ENCODE data around the gene RNPEPL1. TPM values are rescaled to one million over a fixed set of nuclear protein-coding genes. Genes with fewer than 3 reads are reported as not detected.
A peak's percentile ranks its signal among the peaks of the same experiment; 100 is the strongest.

The RNPEPL1 gene
- total RNA-seq, 4 donors from 2014 or later, result 85.0 to 175 (median 154) TPM

GRCh38 chr2:240605867-240606743 is 37.8 kb downstream of the RNPEPL1 start:
- Histone ChIP-seq H3K9me3 (no peaks in the 10 kb centered on the region), H3K4me3 (peak overlapping the region in 3 of 4 donors; percentile 26 to 66 (median 63)), H3K36me3 (peaks cover 0 to 7% (median 0%) of the 10 kb centered on the region in 3 donors), H3K4me1 (peaks cover 0 to 19% (median 4%) of the 10 kb centered on the region in 4 donors), H3K27me3 (no peaks in the 10 kb centered on the region), H3K27ac (peak overlapping the region in 3 of 4 donors; percentile 75 to 93 (median 91))
- TF ChIP-seq POLR2A (IDR thresholded peaks at IDR 0.05), result no peak
- TF ChIP-seq, protein P1, sequence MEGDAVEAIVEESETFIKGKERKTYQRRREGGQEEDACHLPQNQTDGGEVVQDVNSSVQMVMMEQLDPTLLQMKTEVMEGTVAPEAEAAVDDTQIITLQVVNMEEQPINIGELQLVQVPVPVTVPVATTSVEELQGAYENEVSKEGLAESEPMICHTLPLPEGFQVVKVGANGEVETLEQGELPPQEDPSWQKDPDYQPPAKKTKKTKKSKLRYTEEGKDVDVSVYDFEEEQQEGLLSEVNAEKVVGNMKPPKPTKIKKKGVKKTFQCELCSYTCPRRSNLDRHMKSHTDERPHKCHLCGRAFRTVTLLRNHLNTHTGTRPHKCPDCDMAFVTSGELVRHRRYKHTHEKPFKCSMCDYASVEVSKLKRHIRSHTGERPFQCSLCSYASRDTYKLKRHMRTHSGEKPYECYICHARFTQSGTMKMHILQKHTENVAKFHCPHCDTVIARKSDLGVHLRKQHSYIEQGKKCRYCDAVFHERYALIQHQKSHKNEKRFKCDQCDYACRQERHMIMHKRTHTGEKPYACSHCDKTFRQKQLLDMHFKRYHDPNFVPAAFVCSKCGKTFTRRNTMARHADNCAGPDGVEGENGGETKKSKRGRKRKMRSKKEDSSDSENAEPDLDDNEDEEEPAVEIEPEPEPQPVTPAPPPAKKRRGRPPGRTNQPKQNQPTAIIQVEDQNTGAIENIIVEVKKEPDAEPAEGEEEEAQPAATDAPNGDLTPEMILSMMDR (IDR thresholded peaks at IDR 0.05), result no peak
- peak in 2 of 3 donors; percentile 46 to 52 for DNase-seq

- peak in 2 of 3 donors; percentile 22 to 63 for DNase-seq
- no peaks in the 10 kb centered on the region for H3K9me3 ChIP-seq
- peaks cover 0 to 8% (median 0%) of the 10 kb centered on the region in 4 donors for H3K4me1 ChIP-seq
- H3K4me3 ChIP-seq, result no peak overlapping the region
- no peak overlapping the region for H3K27ac ChIP-seq
- peaks cover 0 to 29% (median 0%) of the 10 kb centered on the region in 3 donors for H3K36me3 ChIP-seq
- no peak for TF ChIP-seq POLR2A (IDR thresholded peaks at IDR 0.05)
- TF ChIP-seq, protein P1 (IDR thresholded peaks at IDR 0.05), result no peak
- no peaks in the 10 kb centered on the region for H3K27me3 ChIP-seq
These were observed 43.4 kb downstream of the RNPEPL1 start for GRCh38 chr2:240611601-240612210.

- no peaks in the 10 kb centered on the region for H3K27me3 ChIP-seq
- no peak overlapping the region for H3K27ac ChIP-seq
- no peak for DNase-seq
- H3K36me3 ChIP-seq, result peaks cover 0 to 37% (median 0%) of the 10 kb centered on the region in 3 donors
- H3K4me1 ChIP-seq, result peaks cover 0 to 8% (median 0%) of the 10 kb centered on the region in 4 donors
- H3K9me3 ChIP-seq, result no peaks in the 10 kb centered on the region
- no peak overlapping the region for H3K4me3 ChIP-seq
- TF ChIP-seq, protein P1 (IDR thresholded peaks at IDR 0.05), result no peak
- TF ChIP-seq POLR2A (IDR thresholded peaks at IDR 0.05), result no peak
These were observed 45.5 kb downstream of the RNPEPL1 start for GRCh38 chr2:240613781-240614180.

- Histone ChIP-seq H3K9me3 (no peaks in the 10 kb centered on the region), H3K27me3 (no peaks in the 10 kb centered on the region), H3K36me3 (peaks cover 0 to 43% (median 0%) of the 10 kb centered on the region in 3 donors), H3K4me3 (no peak overlapping the region), H3K4me1 (peaks cover 0 to 8% (median 0%) of the 10 kb centered on the region in 4 donors), H3K27ac (no peak overlapping the region)
- TF ChIP-seq POLR2A (IDR thresholded peaks at IDR 0.05), result no peak
- TF ChIP-seq, protein P1 (IDR thresholded peaks at IDR 0.05), result no peak
- peak in 2 of 3 donors; percentile 18 to 22 for DNase-seq
These were observed 46.1 kb downstream of the RNPEPL1 start for GRCh38 chr2:240614391-240614790.

DNA sequence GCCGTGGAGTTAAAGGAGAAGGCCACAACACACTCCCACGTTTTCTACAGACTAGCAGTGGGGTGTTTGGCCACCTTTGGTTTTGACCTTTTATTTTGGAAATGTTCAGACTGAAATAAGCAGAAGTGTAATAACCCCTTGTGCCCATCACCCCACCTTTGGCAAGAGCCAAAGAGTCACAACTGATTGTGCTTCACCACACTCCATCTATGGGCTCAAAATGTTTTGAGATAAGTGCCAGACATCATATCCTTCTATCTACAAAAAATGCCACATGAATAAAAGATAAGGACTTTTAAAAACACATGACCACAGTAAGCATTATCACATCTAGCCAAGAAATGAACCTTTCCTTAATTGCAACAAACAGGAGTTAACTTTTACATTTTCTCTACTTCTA is 47.1 kb downstream of the RNPEPL1 start:
- H3K9me3 ChIP-seq, result no peaks in the 10 kb centered on the region
- no peak overlapping the region for H3K27ac ChIP-seq
- no peaks in the 10 kb centered on the region for H3K27me3 ChIP-seq
- no peak for DNase-seq
- no peak overlapping the region for H3K4me3 ChIP-seq
- TF ChIP-seq POLR2A (IDR thresholded peaks at IDR 0.05), result no peak
- TF ChIP-seq, protein P1 (IDR thresholded peaks at IDR 0.05), result no peak
- peaks cover 0 to 13% (median 0%) of the 10 kb centered on the region in 4 donors for H3K4me1 ChIP-seq
- peaks cover 0 to 54% (median 0%) of the 10 kb centered on the region in 3 donors for H3K36me3 ChIP-seq

Data from Peyer's patch (tissue), 4 donors.